ENCODE data around the gene NAE1.

- TF ChIP-seq CTCF (conservative IDR thresholded peaks at IDR 0.05 in 1 of 2, IDR thresholded peaks at IDR 0.05 in 1 of 2; ENCODE audit: extremely low read depth in 1 of 2, insufficient read depth in 1 of 2, low read depth in 1 of 2, low read length in 2 of 2), result peak in 1 of 2 donors; percentile 23
- TF ChIP-seq EZH2 (IDR thresholded peaks at IDR 0.05; ENCODE audit: borderline replicate concordance, low read length), result no peak
These were observed 20.4 kb downstream of the NAE1 start for GRCh38 chr16:66810391-66810790.

Data from mammary epithelial cell (primary cell).